ENCODE measurements around the gene STARD8.

The STARD8 gene

GRCh38 chrX:68757731-68758130 is 110.3 kb downstream of the STARD8 start (continued):
- TF ChIP-seq TCF4 (CRISPR knock-in tag; IDR thresholded peaks at IDR 0.05; ENCODE audit: borderline replicate concordance), result no peak

- no peak for ATAC-seq
Observed at GRCh38 chrX:68758671-68759070, 111.2 kb downstream of the STARD8 start.

GRCh38 chrX:68761086-68761485 is 113.6 kb downstream of the STARD8 start:
- ATAC-seq, result no peak
- TF ChIP-seq ARNTL (CRISPR knock-in tag; IDR thresholded peaks at IDR 0.05; ENCODE audit: borderline replicate concordance, low read depth) (no peak), BACH2 (CRISPR knock-in tag; IDR thresholded peaks at IDR 0.05; ENCODE audit: borderline replicate concordance) (no peak), PPARA (CRISPR knock-in tag; IDR thresholded peaks at IDR 0.05; ENCODE audit: borderline replicate concordance) (no peak), PATZ1 (CRISPR knock-in tag; IDR thresholded peaks at IDR 0.05; ENCODE audit: borderline replicate concordance) (no peak), TOX (CRISPR knock-in tag; IDR thresholded peaks at IDR 0.05; ENCODE audit: borderline replicate concordance) (no peak), OSR1 (CRISPR knock-in tag; IDR thresholded peaks at IDR 0.05) (no peak), CSDC2 (CRISPR knock-in tag; IDR thresholded peaks at IDR 0.05) (no peak), ZNF70 (CRISPR knock-in tag; IDR thresholded peaks at IDR 0.05) (no peak), ISL1 (CRISPR knock-in tag; IDR thresholded peaks at IDR 0.05) (no peak), ZFP30 (CRISPR knock-in tag; IDR thresholded peaks at IDR 0.05) (no peak)
- TF ChIP-seq, protein P1, sequence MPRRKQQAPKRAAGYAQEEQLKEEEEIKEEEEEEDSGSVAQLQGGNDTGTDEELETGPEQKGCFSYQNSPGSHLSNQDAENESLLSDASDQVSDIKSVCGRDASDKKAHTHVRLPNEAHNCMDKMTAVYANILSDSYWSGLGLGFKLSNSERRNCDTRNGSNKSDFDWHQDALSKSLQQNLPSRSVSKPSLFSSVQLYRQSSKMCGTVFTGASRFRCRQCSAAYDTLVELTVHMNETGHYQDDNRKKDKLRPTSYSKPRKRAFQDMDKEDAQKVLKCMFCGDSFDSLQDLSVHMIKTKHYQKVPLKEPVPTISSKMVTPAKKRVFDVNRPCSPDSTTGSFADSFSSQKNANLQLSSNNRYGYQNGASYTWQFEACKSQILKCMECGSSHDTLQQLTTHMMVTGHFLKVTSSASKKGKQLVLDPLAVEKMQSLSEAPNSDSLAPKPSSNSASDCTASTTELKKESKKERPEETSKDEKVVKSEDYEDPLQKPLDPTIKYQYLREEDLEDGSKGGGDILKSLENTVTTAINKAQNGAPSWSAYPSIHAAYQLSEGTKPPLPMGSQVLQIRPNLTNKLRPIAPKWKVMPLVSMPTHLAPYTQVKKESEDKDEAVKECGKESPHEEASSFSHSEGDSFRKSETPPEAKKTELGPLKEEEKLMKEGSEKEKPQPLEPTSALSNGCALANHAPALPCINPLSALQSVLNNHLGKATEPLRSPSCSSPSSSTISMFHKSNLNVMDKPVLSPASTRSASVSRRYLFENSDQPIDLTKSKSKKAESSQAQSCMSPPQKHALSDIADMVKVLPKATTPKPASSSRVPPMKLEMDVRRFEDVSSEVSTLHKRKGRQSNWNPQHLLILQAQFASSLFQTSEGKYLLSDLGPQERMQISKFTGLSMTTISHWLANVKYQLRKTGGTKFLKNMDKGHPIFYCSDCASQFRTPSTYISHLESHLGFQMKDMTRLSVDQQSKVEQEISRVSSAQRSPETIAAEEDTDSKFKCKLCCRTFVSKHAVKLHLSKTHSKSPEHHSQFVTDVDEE (CRISPR knock-in tag; IDR thresholded peaks at IDR 0.05), result no peak
- TF ChIP-seq, protein P2, sequence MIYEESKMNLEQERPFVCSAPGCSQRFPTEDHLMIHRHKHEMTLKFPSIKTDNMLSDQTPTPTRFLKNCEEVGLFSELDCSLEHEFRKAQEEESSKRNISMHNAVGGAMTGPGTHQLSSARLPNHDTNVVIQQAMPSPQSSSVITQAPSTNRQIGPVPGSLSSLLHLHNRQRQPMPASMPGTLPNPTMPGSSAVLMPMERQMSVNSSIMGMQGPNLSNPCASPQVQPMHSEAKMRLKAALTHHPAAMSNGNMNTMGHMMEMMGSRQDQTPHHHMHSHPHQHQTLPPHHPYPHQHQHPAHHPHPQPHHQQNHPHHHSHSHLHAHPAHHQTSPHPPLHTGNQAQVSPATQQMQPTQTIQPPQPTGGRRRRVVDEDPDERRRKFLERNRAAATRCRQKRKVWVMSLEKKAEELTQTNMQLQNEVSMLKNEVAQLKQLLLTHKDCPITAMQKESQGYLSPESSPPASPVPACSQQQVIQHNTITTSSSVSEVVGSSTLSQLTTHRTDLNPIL (CRISPR knock-in tag; IDR thresholded peaks at IDR 0.05; ENCODE audit: low read depth), result no peak

More at GRCh38 chrX:68758671-68759070, 111.2 kb downstream of the STARD8 start:
- no peak for TF ChIP-seq TOX (CRISPR knock-in tag; IDR thresholded peaks at IDR 0.05; ENCODE audit: borderline replicate concordance)
- TF ChIP-seq PPARA (CRISPR knock-in tag; IDR thresholded peaks at IDR 0.05; ENCODE audit: borderline replicate concordance), result no peak
- TF ChIP-seq ARNTL (CRISPR knock-in tag; IDR thresholded peaks at IDR 0.05; ENCODE audit: borderline replicate concordance, low read depth), result no peak
- no peak for TF ChIP-seq ZNF70 (CRISPR knock-in tag; IDR thresholded peaks at IDR 0.05)
- TF ChIP-seq CSRNP3 (CRISPR knock-in tag; IDR thresholded peaks at IDR 0.05), result no peak
- TF ChIP-seq TCF4 (CRISPR knock-in tag; IDR thresholded peaks at IDR 0.05; ENCODE audit: borderline replicate concordance), result no peak
- no peak for TF ChIP-seq ZFP30 (CRISPR knock-in tag; IDR thresholded peaks at IDR 0.05)
- TF ChIP-seq RARB (CRISPR knock-in tag; IDR thresholded peaks at IDR 0.05), result no peak
- TF ChIP-seq ZFP3 (CRISPR knock-in tag; IDR thresholded peaks at IDR 0.05), result no peak
- TF ChIP-seq OSR1 (CRISPR knock-in tag; IDR thresholded peaks at IDR 0.05), result no peak
- TF ChIP-seq ZC3H10 (CRISPR knock-in tag; IDR thresholded peaks at IDR 0.05), result no peak
- TF ChIP-seq ISL1 (CRISPR knock-in tag; IDR thresholded peaks at IDR 0.05), result no peak
- TF ChIP-seq, protein P3, sequence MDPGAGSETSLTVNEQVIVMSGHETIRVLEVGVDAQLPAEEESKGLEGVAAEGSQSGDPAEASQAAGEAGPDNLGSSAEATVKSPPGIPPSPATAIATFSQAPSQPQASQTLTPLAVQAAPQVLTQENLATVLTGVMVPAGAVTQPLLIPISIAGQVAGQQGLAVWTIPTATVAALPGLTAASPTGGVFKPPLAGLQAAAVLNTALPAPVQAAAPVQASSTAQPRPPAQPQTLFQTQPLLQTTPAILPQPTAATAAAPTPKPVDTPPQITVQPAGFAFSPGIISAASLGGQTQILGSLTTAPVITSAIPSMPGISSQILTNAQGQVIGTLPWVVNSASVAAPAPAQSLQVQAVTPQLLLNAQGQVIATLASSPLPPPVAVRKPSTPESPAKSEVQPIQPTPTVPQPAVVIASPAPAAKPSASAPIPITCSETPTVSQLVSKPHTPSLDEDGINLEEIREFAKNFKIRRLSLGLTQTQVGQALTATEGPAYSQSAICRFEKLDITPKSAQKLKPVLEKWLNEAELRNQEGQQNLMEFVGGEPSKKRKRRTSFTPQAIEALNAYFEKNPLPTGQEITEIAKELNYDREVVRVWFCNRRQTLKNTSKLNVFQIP (CRISPR knock-in tag; IDR thresholded peaks at IDR 0.05; ENCODE audit: borderline replicate concordance, low read depth), result no peak
- no peak for TF ChIP-seq SNAI2 (CRISPR knock-in tag; IDR thresholded peaks at IDR 0.05)
- TF ChIP-seq, protein P2 (CRISPR knock-in tag; IDR thresholded peaks at IDR 0.05; ENCODE audit: low read depth), result no peak
- TF ChIP-seq, protein P1 (CRISPR knock-in tag; IDR thresholded peaks at IDR 0.05), result no peak
- no peak for TF ChIP-seq BACH2 (CRISPR knock-in tag; IDR thresholded peaks at IDR 0.05; ENCODE audit: borderline replicate concordance)
- no peak for TF ChIP-seq ZNF8 (CRISPR knock-in tag; IDR thresholded peaks at IDR 0.05)
- TF ChIP-seq ZNF565 (CRISPR knock-in tag; conservative IDR thresholded peaks at IDR 0.05; ENCODE audit: low read depth), result no peak
- TF ChIP-seq GLIS3 (CRISPR knock-in tag; IDR thresholded peaks at IDR 0.05), result no peak
